ENCODE results near the gene MFSD12. TPM values are rescaled to one million over a fixed set of nuclear protein-coding genes. Genes with fewer than 3 reads are reported as not detected.

The MFSD12 gene
- total and polyA plus RNA-seq, 2 of the 8 experiments (the other 6 are each of a cell fraction or from before 2014, with no cell fraction given) = 59.6 to 71.3 TPM

- TF ChIP-seq CEBPB (IDR thresholded peaks at IDR 0.05; ENCODE audit: low read depth, low read length) = no peak
- TF ChIP-seq CTCF (IDR thresholded peaks at IDR 0.05; ENCODE audit: control extremely low read depth in 1 of 3, insufficient read depth in 1 of 3, low read depth in 1 of 3, low read length in 3 of 3) = 0 out of 4 replicates have a peak, but pooled peaks of 1 of the 3 experiments have one; percentile 7
- peak; percentile 72 for TF ChIP-seq MAX (IDR thresholded peaks at IDR 0.05)
- peak; percentile 67; the same call in 1 of the 2 replicates for TF ChIP-seq POLR2AphosphoS5 (IDR thresholded peaks at IDR 0.05; ENCODE audit: low read depth, low read length)
Measured at GRCh38 chr19:3576696-3577443, 19.5 kb upstream of the MFSD12 start (continued).

Measured in H1 (cell line).